Measurements from ENCODE around the gene TMEM69. TPM values are rescaled to one million over a fixed set of nuclear protein-coding genes. Genes with fewer than 3 reads are reported as not detected.

The TMEM69 gene, protein sequence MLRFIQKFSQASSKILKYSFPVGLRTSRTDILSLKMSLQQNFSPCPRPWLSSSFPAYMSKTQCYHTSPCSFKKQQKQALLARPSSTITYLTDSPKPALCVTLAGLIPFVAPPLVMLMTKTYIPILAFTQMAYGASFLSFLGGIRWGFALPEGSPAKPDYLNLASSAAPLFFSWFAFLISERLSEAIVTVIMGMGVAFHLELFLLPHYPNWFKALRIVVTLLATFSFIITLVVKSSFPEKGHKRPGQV
- 13.3 TPM for total RNA-seq

GRCh38 chr1:45687754-45688740 lies at the start of gene TMEM69:
TSS of gene TMEM69 (plus strand) at chr1:45688181. CDS start at chr1:45691069, 2,888 bp downstream.
- peaks cover 47% of the 10 kb centered on the region for H3K4me1 ChIP-seq
- peak in 1 of 2 donors; percentile 93 for DNase-seq (ENCODE audit: extremely low spot score in 2 of 2)
- intact Hi-C loops (cut with DNase I), result no loop called here
- no peaks in the 10 kb centered on the region for H3K9me3 ChIP-seq
- TF ChIP-seq POLR2A (IDR thresholded peaks at IDR 0.05) (no peak), POLR2AphosphoS5 (IDR thresholded peaks at IDR 0.05; ENCODE audit: insufficient read depth in 1 of 2, low read depth in 1 of 2) (peak; percentile 67 to 90), CTCF (IDR thresholded peaks at IDR 0.05) (no peak)
- H3K27me3 ChIP-seq, result no peaks in the 10 kb centered on the region
- H3K36me3 ChIP-seq, result no peaks in the 10 kb centered on the region
- H3K27ac ChIP-seq, result peak within 1 kb of the TSS; percentile 99
- H3K4me3 ChIP-seq, result peak within 1 kb of the TSS; percentile 88 to 97

- H3K27ac ChIP-seq, result no peak overlapping the region
- H3K4me1 ChIP-seq, result no peaks in the 10 kb centered on the region
- intact Hi-C loops (cut with DNase I), result no loop called here
- TF ChIP-seq POLR2A (IDR thresholded peaks at IDR 0.05), result no peak
- no peak for TF ChIP-seq POLR2AphosphoS5 (IDR thresholded peaks at IDR 0.05; ENCODE audit: insufficient read depth in 1 of 2, low read depth in 1 of 2)
- TF ChIP-seq CTCF (IDR thresholded peaks at IDR 0.05), result no peak
- peaks cover 0 to 61% of the 10 kb centered on the region in 2 donors for H3K36me3 ChIP-seq
- no peaks in the 10 kb centered on the region for H3K27me3 ChIP-seq
- no peak overlapping the region for H3K4me3 ChIP-seq
- no peak for DNase-seq (ENCODE audit: extremely low spot score in 2 of 2)
- H3K9me3 ChIP-seq, result no peaks in the 10 kb centered on the region
Measured at GRCh38 chr1:45640293-45640692, 47.7 kb upstream of the TMEM69 start.

DNA sequence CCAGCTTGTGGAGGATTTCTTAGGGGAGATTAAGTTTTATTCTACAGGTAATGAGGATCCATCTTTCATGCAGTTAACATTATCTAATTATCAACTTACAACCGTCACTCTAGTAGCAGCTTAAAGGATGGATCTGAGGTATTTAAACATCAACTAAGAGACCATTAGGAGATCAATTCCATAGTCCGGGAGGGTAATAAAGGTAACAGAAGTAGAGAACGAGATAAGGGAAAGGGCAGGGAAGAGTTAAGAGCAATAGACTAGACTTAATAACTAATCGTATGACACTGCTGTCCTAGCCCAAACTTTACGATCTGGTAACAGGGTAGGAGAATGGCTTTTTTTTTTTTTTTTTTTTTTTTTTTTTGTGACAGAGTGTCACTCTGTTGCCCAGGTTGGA lies 44.7 kb upstream of the TMEM69 start:
- Histone ChIP-seq H3K36me3 (peaks cover 0 to 42% of the 10 kb centered on the region in 2 donors), H3K27ac (no peak overlapping the region)
- intact Hi-C loops (cut with DNase I), result no loop called here

DNA sequence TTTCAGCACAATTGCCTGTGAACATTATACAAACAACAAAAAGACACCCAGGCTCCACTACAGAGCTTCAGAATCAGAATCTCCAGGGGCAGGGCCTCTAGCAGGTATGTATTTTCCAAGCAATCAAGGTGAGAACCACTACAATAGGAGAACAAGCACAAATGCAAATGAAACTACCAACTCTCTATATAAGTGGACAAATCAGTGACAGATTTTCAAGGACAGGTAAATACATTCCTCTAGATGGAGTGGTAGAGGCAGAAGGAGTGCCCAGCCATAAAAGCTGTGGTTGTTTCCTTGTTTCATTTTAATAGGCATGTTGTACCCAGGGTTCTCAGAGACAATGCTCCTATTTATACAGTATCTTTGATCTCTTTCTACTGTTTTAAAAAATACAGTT lies 44.0 kb upstream of the TMEM69 start:
- H3K4me1 ChIP-seq, result no peaks in the 10 kb centered on the region
- DNase-seq (ENCODE audit: extremely low spot score in 2 of 2), result no peak
- no peak for TF ChIP-seq CTCF (IDR thresholded peaks at IDR 0.05)
- peak in 1 of 2 donors; percentile 19 for TF ChIP-seq POLR2AphosphoS5 (IDR thresholded peaks at IDR 0.05; ENCODE audit: insufficient read depth in 1 of 2, low read depth in 1 of 2)
- TF ChIP-seq POLR2A (IDR thresholded peaks at IDR 0.05), result no peak
- H3K36me3 ChIP-seq, result peaks cover 0 to 36% of the 10 kb centered on the region in 2 donors
- intact Hi-C loops (cut with DNase I), result no loop called here
- no peak overlapping the region for H3K27ac ChIP-seq
- no peaks in the 10 kb centered on the region for H3K9me3 ChIP-seq
- H3K27me3 ChIP-seq, result no peaks in the 10 kb centered on the region
- H3K4me3 ChIP-seq, result no peak overlapping the region

More for the DNA sequence above, 44.7 kb upstream of the TMEM69 start:
- Histone ChIP-seq H3K4me1 (no peaks in the 10 kb centered on the region), H3K9me3 (no peaks in the 10 kb centered on the region), H3K4me3 (no peak overlapping the region), H3K27me3 (no peaks in the 10 kb centered on the region)
- no peak for TF ChIP-seq POLR2AphosphoS5 (IDR thresholded peaks at IDR 0.05; ENCODE audit: insufficient read depth in 1 of 2, low read depth in 1 of 2)
- no peak for TF ChIP-seq CTCF (IDR thresholded peaks at IDR 0.05)
- no peak for TF ChIP-seq POLR2A (IDR thresholded peaks at IDR 0.05)
- no peak for DNase-seq (ENCODE audit: extremely low spot score in 2 of 2)
